ENCODE measurements around the gene MYOG. TPM values are rescaled to one million over a fixed set of nuclear protein-coding genes. Genes with fewer than 3 reads are reported as not detected.

Gene MYOG
- total RNA-seq, 3 donors from 2014 or later (not counting 1 experiment from before 2014, with no cell fraction given) = not detected

- no peak for TF ChIP-seq CTCF (IDR thresholded peaks at IDR 0.05)
- Mint-ChIP-seq H3K4me1 (peaks cover 6% of the 10 kb centered on the region in 2 donors), H3K4me3 (no peak overlapping the region), H3K27ac (no peak overlapping the region), H3K9me3 (no peaks in the 10 kb centered on the region), H3K36me3 (no peaks in the 10 kb centered on the region), H3K27me3 (ENCODE audit: low read depth in 2 of 2) (peaks cover 8 to 14% of the 10 kb centered on the region in 2 donors)
- no peak for DNase-seq
- H3K27me3 ChIP-seq (ENCODE audit: control insufficient read depth, insufficient read depth, low read length) = peaks cover 2% of the 10 kb centered on the region
- no peak overlapping the region for H3K27ac ChIP-seq (ENCODE audit: low read length)
- WGBS (ENCODE audit: insufficient coverage) = 75% methylated on average over 3 of the region's 3 CpGs
- ATAC-seq = no peak
- H3K36me3 ChIP-seq (ENCODE audit: control insufficient read depth, insufficient read depth, low read length) = no peaks in the 10 kb centered on the region
- H3K9me3 ChIP-seq (ENCODE audit: control insufficient read depth, insufficient read depth, low read length) = no peaks in the 10 kb centered on the region
- H3K4me1 ChIP-seq (ENCODE audit: control insufficient read depth, insufficient read depth, low read length) = no peaks in the 10 kb centered on the region
- no peak overlapping the region for H3K4me3 ChIP-seq (ENCODE audit: low read length)
- intact Hi-C loops (cut with micrococcal nuclease) = no loop called here
Observed at GRCh38 chr1:203041351-203041932, 44.4 kb downstream of the MYOG start.

- Mint-ChIP-seq H3K4me3 (no peak overlapping the region), H3K27ac (no peak overlapping the region), H3K9me3 (no peaks in the 10 kb centered on the region), H3K4me1 (peaks cover 6% of the 10 kb centered on the region in 2 donors), H3K27me3 (ENCODE audit: low read depth in 2 of 2) (peaks cover 8 to 14% of the 10 kb centered on the region in 2 donors), H3K36me3 (no peaks in the 10 kb centered on the region)
- 52% methylated on average over 5 of the region's 5 CpGs for WGBS (ENCODE audit: insufficient coverage)
- DNase-seq = no peak
- Histone ChIP-seq H3K27ac (ENCODE audit: low read length) (no peak overlapping the region), H3K27me3 (ENCODE audit: control insufficient read depth, insufficient read depth, low read length) (peaks cover 2% of the 10 kb centered on the region), H3K36me3 (ENCODE audit: control insufficient read depth, insufficient read depth, low read length) (no peaks in the 10 kb centered on the region), H3K4me3 (ENCODE audit: low read length) (no peak overlapping the region), H3K4me1 (ENCODE audit: control insufficient read depth, insufficient read depth, low read length) (no peaks in the 10 kb centered on the region), H3K9me3 (ENCODE audit: control insufficient read depth, insufficient read depth, low read length) (no peaks in the 10 kb centered on the region)
- TF ChIP-seq CTCF (IDR thresholded peaks at IDR 0.05) = no peak
- intact Hi-C loops (cut with micrococcal nuclease) = no loop called here
- no peak for ATAC-seq
Observed at GRCh38 chr1:203040513-203041275, 45.1 kb downstream of the MYOG start.

GRCh38 chr1:203039609-203040512 is 46.0 kb downstream of the MYOG start:
- H3K36me3 Mint-ChIP-seq = no peaks in the 10 kb centered on the region
- H3K9me3 ChIP-seq (ENCODE audit: control insufficient read depth, insufficient read depth, low read length) = no peaks in the 10 kb centered on the region
- 52% methylated on average over 9 of the region's 11 CpGs for WGBS (ENCODE audit: insufficient coverage)
- intact Hi-C loops (cut with micrococcal nuclease) = loop anchor here (1.0 kb wide), 1 partner anchor 176 kb away; no protein-coding TSS in a partner anchor
- H3K27ac Mint-ChIP-seq = no peak overlapping the region
- H3K27me3 ChIP-seq (ENCODE audit: control insufficient read depth, insufficient read depth, low read length) = peaks cover 2% of the 10 kb centered on the region
- no peak overlapping the region for H3K4me3 ChIP-seq (ENCODE audit: low read length)
- H3K4me1 ChIP-seq (ENCODE audit: control insufficient read depth, insufficient read depth, low read length) = no peaks in the 10 kb centered on the region
- DNase-seq (no peak), ATAC-seq (peak in 1 of 3 donors; percentile 18)
- no peak overlapping the region for H3K27ac ChIP-seq (ENCODE audit: low read length)
- H3K36me3 ChIP-seq (ENCODE audit: control insufficient read depth, insufficient read depth, low read length) = no peaks in the 10 kb centered on the region
- H3K4me1 Mint-ChIP-seq = peaks cover 6% of the 10 kb centered on the region in 2 donors
- H3K27me3 Mint-ChIP-seq (ENCODE audit: low read depth in 2 of 2) = peaks cover 8 to 14% of the 10 kb centered on the region in 2 donors
- no peak overlapping the region for H3K4me3 Mint-ChIP-seq
- TF ChIP-seq CTCF (IDR thresholded peaks at IDR 0.05) = peak; percentile 38
- H3K9me3 Mint-ChIP-seq = no peaks in the 10 kb centered on the region

Measured in natural killer cell (primary cell).